Right renal pelvis (tissue), 4 donors: ENCODE measurements around the gene TNKS2. TPM values are rescaled to one million over a fixed set of nuclear protein-coding genes. Genes with fewer than 3 reads are reported as not detected.
"Not testable (repeated sequence)": the region's sequence is repeated elsewhere in the genome, so short reads cannot be mapped to it uniquely, and the experiment has no call there.

ENCODE experiments used
- DNase-seq, 4 donors: peaks; one replicate each; pipeline ENCODE4 v3.0.0-alpha.2; 2013; ENCODE audit warnings: low read depth in 4 of 4, low spot score in 3 of 4, missing footprints in 1 of 4
- polyA plus RNA-seq, 4 donors: library from polyadenylated mRNA; unstranded; fragments of 120-200 nt; gene quantifications; one replicate each; pipeline ENCODE4 v1.2.1, GENCODE V29; 2013; ENCODE audit not compliant: insufficient read length in 4 of 4

Gene TNKS2
- polyA plus RNA-seq, 4 donors: 54.0 to 67.0 (median 63.2) TPM

DNA sequence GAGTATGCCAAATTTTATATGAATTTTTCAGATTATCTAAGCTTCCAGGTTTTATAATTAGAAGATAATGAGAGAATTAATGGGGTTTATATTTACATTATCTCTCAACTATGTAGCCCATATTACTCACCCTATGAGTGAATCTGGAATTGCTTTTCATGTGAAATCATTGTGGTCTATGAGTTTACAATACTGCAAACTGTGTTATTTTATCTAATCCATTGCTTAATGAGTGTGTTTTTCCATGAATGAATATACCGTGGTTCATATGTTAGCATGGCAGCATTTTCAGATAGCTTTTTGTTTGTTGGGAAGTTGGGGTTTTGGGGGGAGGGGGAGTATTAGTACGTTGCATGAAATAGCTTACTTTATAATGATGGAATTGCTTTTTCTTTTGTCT is 66.5 kb downstream of the TNKS2 start:
- DNase-seq: no peak

DNA sequence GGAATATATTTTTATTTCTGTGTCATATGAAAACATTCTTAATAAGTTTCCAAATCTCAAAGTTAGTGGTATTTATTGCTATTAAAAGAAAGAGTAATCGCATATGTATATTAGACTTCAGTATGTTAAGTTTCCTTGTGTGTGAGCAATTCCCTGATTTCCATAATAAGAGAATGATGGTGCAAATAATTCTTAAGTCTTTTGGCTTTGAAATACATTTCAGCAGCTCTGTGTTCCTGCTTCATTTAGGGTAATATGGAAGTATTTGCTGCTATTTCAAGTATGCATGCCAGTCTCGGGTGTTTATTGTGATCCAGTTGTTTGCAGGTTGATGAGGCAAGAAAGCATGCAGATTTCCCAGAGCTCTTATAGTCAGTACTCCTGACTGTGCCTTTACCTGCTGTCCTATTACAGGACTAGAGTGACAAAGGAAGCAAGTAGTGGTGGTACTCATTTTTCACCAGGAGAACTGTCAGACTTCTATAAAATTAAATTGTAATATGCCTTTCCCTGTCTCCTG is 67.4 kb downstream of the TNKS2 start:
- no peak for DNase-seq

DNA sequence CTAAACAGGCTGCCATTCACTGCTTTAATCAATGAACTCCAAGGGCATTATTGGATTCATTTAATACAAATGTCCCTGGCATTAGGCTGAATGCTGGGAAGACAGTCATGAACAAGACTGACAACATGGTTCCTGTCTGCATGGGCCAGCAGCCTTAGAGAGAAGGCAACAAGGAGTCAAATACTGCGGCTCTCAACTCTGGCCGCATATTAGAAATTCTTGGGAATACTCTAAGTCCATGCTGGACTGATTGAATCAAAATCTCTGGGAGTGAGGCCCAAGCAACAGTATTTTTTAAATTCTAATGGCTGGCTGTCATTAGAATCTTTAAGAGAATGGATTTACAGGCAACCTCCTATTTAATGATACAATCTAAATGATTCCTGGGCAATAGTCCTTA is 76.9 kb downstream of the TNKS2 start:
- DNase-seq: no peak

GRCh38 chr10:91875779-91876178 is 77.6 kb downstream of the TNKS2 start:
- DNase-seq: no peak

DNA sequence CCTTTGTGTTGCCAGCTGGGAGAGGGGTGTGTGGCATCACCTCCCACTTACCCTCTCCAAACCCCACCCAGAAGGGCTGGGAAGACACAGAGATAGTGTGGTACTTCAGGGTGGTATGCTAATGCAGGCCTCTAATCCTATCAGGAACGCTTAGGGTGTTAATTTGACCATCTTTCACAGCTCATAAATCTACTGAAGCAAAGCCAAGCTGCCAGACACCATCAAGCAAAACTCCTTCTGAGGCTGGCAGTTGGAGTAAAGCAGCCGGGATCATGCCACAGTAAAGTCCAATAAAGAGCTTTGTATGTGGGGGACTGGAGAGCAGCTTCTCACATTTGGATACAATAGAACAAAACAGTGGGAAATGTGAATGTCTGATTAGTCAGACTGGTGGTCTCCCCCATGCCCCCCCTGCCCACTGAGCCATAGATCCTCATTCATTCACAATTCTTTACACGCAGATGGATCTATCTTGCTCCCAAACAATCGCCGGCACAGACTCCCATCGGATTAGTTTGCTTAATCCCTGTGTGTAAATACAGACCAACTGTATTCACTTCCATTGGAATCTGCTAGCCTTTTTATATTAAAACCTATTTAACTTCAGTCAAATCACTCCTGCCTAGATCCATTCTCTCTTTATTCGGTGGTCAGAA is 81.4 kb downstream of the TNKS2 start:
- DNase-seq: no peak

DNA sequence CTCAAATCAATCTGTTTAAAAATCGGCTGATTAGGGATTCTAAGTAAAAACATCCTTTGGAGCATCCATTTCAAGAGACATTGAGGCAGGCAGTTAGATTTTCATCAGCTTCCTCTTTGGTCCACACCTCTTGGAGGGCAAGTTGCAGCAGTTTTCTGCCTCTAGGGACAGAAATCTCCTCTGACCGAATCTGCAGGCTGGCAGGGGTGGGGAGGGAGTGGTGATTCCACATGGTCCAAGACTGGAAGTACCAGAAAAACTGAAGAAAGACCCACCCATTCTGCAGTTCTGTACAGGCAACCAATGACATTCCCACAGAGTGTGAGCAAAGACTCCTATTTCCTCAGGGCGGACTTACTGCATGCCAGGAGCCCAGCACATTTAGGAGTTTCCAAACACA is 82.1 kb downstream of the TNKS2 start:
- no peak for DNase-seq

DNA sequence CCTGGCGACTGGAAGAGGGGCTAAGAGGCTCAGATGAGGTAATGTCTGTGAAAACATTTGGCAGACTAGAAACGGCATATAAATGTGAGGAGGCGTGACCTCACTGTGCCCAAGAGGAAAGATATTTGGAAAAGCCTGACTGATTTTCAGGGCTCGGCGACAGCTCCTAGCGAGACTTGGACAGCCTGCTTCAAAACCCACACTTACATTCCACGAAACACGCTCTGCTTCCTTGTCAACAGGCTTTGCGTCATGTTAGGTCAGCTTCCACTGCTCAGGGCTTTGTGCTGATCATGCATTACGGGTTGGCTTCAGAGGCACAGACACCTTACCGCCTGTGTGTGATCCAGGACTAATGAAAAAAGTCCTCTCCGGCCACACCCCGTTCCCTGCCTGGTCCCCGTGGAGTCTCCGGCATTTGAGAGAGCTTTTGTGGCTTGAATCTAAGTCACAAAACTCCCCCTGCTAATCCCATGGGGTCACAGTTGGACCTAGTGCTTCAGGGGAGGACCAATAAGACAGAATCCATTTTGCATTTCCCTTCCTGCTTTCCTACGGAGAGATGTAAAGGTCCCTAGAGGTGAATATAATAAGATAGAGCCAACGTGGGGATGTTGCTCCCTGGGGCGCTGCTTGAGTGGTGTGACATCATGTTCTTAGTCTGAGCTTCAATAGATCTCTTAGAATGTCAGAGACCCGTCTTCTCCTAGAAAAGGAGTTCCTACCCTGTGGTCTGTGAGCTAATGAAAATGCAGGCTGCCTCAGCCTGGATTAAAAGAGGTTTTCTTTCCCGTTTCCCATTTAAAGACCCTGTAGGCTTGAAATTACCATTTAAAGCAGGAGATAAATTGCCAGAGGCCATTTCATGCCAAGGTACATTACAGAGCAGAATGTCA is 85.6 kb downstream of the TNKS2 start:
- peak in 1 of 4 donors; percentile 28 for DNase-seq

- no peak for DNase-seq
These were observed 86.3 kb downstream of the TNKS2 start for GRCh38 chr10:91884536-91884935.

- DNase-seq: no peak
These were observed 87.3 kb downstream of the TNKS2 start for GRCh38 chr10:91885362-91886079.

GRCh38 chr10:91886954-91887271 is 88.7 kb downstream of the TNKS2 start:
- peak in 1 of 4 donors; percentile 38 for DNase-seq

- peak in 2 of 4 donors; percentile 34 to 49 for DNase-seq
These were observed 89.2 kb downstream of the TNKS2 start for GRCh38 chr10:91887272-91888076.

GRCh38 chr10:91891125-91892001 is 93.1 kb downstream of the TNKS2 start:
- no peak for DNase-seq

- no peak for DNase-seq
These were observed 94.8 kb downstream of the TNKS2 start for GRCh38 chr10:91893051-91893450.

DNA sequence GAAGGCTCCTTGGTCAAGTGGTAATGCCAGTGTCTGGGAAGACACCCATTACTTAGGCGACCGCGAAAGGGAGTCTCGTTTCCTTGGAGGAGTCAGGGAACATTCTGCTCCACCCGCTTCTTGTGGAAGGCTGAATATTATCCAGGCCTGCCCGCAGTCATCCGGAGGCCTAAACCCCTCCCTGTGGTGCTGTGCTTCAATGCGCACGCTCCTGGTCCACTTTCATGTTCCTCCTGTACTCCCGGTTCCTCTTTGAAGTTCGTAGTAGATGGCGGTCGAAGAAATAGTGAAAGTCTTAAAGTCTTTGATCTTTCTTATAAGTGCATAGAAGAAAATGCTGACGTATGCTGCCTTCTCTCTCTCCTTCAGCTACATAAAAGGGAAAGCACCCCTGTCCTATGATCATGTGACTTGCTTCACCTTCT is 96.0 kb downstream of the TNKS2 start:
- DNase-seq: not testable (repeated sequence)

DNA sequence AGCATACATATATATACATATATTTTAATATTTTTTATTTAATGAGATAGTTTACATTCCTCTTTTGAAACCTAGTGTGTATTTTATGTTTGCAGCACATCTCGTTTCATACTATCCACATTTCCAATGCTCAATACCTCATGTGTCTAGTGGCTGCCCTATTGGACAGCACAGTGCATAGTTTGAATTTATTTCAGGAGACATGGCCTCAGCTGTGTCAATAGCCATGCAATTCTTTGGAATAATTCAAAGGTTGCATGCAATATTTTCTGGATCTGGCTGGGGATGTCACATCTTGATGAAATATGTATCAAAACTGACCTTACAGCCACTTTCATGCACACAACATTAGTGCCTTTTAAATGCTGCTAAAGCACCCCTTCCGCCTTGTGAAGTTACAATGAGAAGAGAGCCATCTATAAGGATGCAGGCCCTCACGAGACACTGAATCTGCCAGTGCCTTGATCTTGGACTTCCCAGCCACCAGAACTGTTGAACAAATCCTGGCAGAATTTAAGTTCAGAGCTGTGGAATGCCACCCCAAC is 98.1 kb downstream of the TNKS2 start:
- no peak for DNase-seq

GRCh38 chr10:91897421-91897820 is 99.2 kb downstream of the TNKS2 start:
- no peak for DNase-seq

- no peak for DNase-seq
These were observed 103.8 kb downstream of the TNKS2 start for GRCh38 chr10:91901784-91902677.

DNA sequence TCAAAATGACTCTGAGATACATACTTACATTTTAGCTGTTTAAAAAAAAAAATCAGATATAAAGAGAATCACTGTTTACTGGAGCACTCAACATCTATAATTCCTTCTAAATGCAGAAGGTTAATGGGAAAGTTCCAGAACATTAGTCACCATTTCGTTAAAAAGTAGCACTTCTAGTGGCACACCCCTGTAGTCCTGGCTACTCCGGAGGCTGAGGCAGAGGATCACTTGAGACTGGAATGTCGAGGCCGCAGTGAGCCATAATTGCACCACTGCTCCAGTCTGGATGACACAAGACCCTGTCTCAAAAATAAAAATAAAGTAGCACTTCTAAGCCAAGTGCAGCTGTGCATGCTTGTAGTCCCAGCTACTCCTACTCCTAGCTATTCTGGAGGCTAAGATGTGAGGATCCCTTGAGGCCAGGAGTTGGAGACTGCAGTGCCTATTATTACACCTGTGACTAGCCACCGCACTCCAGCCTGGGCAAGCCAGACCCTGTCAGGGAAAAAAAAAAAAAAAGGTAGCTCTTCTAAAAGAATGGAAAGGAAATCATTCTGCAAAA is 108.9 kb downstream of the TNKS2 start:
- DNase-seq: no peak
